ENCODE results near the gene VSTM2B.

- TF ChIP-seq CTCF (optimal IDR thresholded peaks at IDR 0.05 in 1 of 3, IDR thresholded peaks at IDR 0.05 in 1 of 3, conservative IDR thresholded peaks at IDR 0.05 in 1 of 3; ENCODE audit: extremely low read depth in 1 of 3, insufficient read depth in 2 of 3, low read length in 3 of 3) (no peak), EZH2 (IDR thresholded peaks at IDR 0.05; ENCODE audit: low read length) (no peak)
These were observed 33.7 kb upstream of the VSTM2B start for GRCh38 chr19:29491995-29492577.
